ENCODE data around the gene ROCK2. TPM values are rescaled to one million over a fixed set of nuclear protein-coding genes. Genes with fewer than 3 reads are reported as not detected.
"Not testable (repeated sequence)": the region's sequence is repeated elsewhere in the genome, so short reads cannot be mapped to it uniquely, and the experiment has no call there.

Gene ROCK2
- polyA plus RNA-seq, 1 of the 3 experiments (the other 2 are of a cell fraction): 4.2 TPM

DNA sequence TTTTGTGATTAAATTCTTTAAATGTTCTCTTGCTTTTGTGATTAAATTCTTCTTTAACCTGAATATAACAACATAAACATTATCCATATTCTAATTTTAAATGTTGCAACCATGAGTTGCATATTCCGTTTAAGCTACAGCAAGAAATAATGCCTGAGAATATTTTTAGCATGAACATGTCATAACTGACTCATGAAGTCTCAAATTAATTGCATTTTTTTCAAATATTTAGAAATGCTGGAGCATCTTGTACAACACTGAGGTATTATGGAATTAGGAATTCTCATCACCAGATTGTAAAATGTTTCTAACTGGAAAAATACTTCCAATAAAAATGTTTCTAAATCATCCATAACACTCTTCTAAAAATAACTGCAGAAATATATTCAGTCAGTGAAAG lies 14.7 kb downstream of the ROCK2 start:
- Histone ChIP-seq H3K79me2 (ENCODE audit: insufficient read depth) (peaks cover 96% of the 10 kb centered on the region), H3K36me3 (replicated peaks in 1 of 2; ENCODE audit: control insufficient read depth in 1 of 2, insufficient read depth in 2 of 2, low read length in 1 of 2) (peaks cover 0 to 12% of the 10 kb centered on the region in 2 experiments), H3K9ac (no peak overlapping the region; the same call in 1 of the 2 replicates), H3K9me3 (peaks cover 7% of the 10 kb centered on the region; the same call in 1 of the 2 replicates), H2AFZ (ENCODE audit: low read depth) (no peak overlapping the region), H3K4me1 (ENCODE audit: control insufficient read depth in 1 of 2, insufficient read depth in 2 of 2, low read depth in 1 of 2, low read length in 1 of 2) (peaks cover 0 to 13% of the 10 kb centered on the region in 2 experiments; a peak in 2 of 4 replicates), H3F3A (replicated peaks; ENCODE audit: insufficient read depth) (peaks cover 23% of the 10 kb centered on the region), H3K9me2 (no peaks in the 10 kb centered on the region), H3K27me3 (ENCODE audit: insufficient read depth) (no peaks in the 10 kb centered on the region), H3K4me2 (peak overlapping the region; percentile 60), H3K4me3 (ENCODE audit: low read depth in 2 of 2, low read length in 1 of 2) (no peak overlapping the region; a peak in 1 of 4 replicates), H4K20me1 (ENCODE audit: insufficient read depth) (peaks cover 92% of the 10 kb centered on the region), H3K27ac (ENCODE audit: low read depth in 2 of 2, low read length in 1 of 2) (peak overlapping the region in 1 of 2 experiments; percentile 60; a peak in 3 of 4 replicates)
- 8% methylated on average over 1 of the region's 1 CpG for WGBS (ENCODE audit: low lambda C conversion rate)
- TF ChIP-seq, protein P1, sequence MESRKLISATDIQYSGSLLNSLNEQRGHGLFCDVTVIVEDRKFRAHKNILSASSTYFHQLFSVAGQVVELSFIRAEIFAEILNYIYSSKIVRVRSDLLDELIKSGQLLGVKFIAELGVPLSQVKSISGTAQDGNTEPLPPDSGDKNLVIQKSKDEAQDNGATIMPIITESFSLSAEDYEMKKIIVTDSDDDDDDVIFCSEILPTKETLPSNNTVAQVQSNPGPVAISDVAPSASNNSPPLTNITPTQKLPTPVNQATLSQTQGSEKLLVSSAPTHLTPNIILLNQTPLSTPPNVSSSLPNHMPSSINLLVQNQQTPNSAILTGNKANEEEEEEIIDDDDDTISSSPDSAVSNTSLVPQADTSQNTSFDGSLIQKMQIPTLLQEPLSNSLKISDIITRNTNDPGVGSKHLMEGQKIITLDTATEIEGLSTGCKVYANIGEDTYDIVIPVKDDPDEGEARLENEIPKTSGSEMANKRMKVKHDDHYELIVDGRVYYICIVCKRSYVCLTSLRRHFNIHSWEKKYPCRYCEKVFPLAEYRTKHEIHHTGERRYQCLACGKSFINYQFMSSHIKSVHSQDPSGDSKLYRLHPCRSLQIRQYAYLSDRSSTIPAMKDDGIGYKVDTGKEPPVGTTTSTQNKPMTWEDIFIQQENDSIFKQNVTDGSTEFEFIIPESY (IDR thresholded peaks at IDR 0.05; ENCODE audit: borderline replicate concordance, low read depth): no peak
- no peak for TF ChIP-seq TAF1 (IDR thresholded peaks at IDR 0.05; ENCODE audit: borderline replicate concordance, low read depth, low read length)
- peak; percentile 73; the same call in 1 of the 2 replicates for TF ChIP-seq MEF2A (IDR thresholded peaks at IDR 0.05; ENCODE audit: borderline replicate concordance, low read depth)
- TF ChIP-seq NFIC (IDR thresholded peaks at IDR 0.05; ENCODE audit: borderline replicate concordance): no peak
- peak; percentile 74; the same call in 1 of the 2 replicates for TF ChIP-seq FOSL2 (IDR thresholded peaks at IDR 0.05; ENCODE audit: borderline replicate concordance, low read depth)
- TF ChIP-seq YY1 (IDR thresholded peaks at IDR 0.05; ENCODE audit: low read depth): no peak
- no peak for TF ChIP-seq MAX (IDR thresholded peaks at IDR 0.05; ENCODE audit: low read depth)
- 0 out of 2 replicates have a peak, but pooled peaks have one; percentile 9 for TF ChIP-seq TEAD4 (IDR thresholded peaks at IDR 0.05; ENCODE audit: borderline replicate concordance, insufficient read depth)
- no peak for TF ChIP-seq GATA2 (CRISPR knock-in tag; IDR thresholded peaks at IDR 0.05)
- TF ChIP-seq MXI1 (IDR thresholded peaks at IDR 0.05; ENCODE audit: low read depth, low read length): no peak
- peak; percentile 52 for TF ChIP-seq JUND (IDR thresholded peaks at IDR 0.05)
- no peak for TF ChIP-seq IRF3 (IDR thresholded peaks at IDR 0.05; ENCODE audit: low read depth, low read length)
- no peak for DNase-seq
- CTCF ChIA-PET: interaction anchor here (0.6 to 2.0 kb wide), 2 partner anchors 9 to 33 kb away, joined by 3 to 8 read pairs; no protein-coding TSS in a partner anchor
- POLR2A ChIA-PET: interaction anchor here (0.7 kb wide), 1 partner anchor 1134 kb away, joined by 7 read pairs; no protein-coding TSS in a partner anchor

GRCh38 chr2:11328522-11328921 lies 15.9 kb downstream of the ROCK2 start:
- POLR2A ChIA-PET; H2AFZ ChIP-seq (ENCODE audit: low read depth); H3K4me2 ChIP-seq; DNase-seq; H3K27me3 ChIP-seq (ENCODE audit: insufficient read depth); H3K9me2 ChIP-seq; H3K27ac ChIP-seq (ENCODE audit: low read depth in 2 of 2, low read length in 1 of 2); H3K9me3 ChIP-seq; H3K4me3 ChIP-seq (ENCODE audit: low read depth in 2 of 2, low read length in 1 of 2); H3K9ac ChIP-seq: not testable (repeated sequence)
- Histone ChIP-seq H3K36me3 (replicated peaks in 1 of 2; ENCODE audit: control insufficient read depth in 1 of 2, insufficient read depth in 2 of 2, low read length in 1 of 2) (peaks cover 0 to 12% of the 10 kb centered on the region in 2 experiments), H4K20me1 (ENCODE audit: insufficient read depth) (peaks cover 92% of the 10 kb centered on the region), H3K79me2 (ENCODE audit: insufficient read depth) (peaks cover 96% of the 10 kb centered on the region), H3F3A (replicated peaks; ENCODE audit: insufficient read depth) (peaks cover 21% of the 10 kb centered on the region), H3K4me1 (ENCODE audit: control insufficient read depth in 1 of 2, insufficient read depth in 2 of 2, low read depth in 1 of 2, low read length in 1 of 2) (peaks cover 0 to 13% of the 10 kb centered on the region in 2 experiments; a peak in 2 of 4 replicates)
- WGBS (ENCODE audit: low lambda C conversion rate): 50% methylated on average over 1 of the region's 1 CpG
- CTCF ChIA-PET: interaction anchor here (1.0 kb wide), 2 partner anchors 9 to 195 kb away, joined by 3 read pairs; a partner anchor contains a TSS

Data from SK-N-SH (cell line).